GM12878 (cell line): ENCODE data around the gene DYNLL1. TPM values are rescaled to one million over a fixed set of nuclear protein-coding genes. Genes with fewer than 3 reads are reported as not detected.
A peak's percentile ranks its signal among the peaks of the same experiment; 100 is the strongest.

Experiments used
- ATAC-seq: fragments of 200-7000 bp; cut with Tn5 transposase; 3 replicates; pipeline ENCODE4 v1.9.1; 2020; ENCODE audit warnings: mild to moderate bottlenecking, moderate library complexity
- BruUV-seq: library from RNA; stranded (reverse); fragments of 400-500 nt; replicated peaks from 2 replicates; lab custom pipeline; 2021; lab: Mats Ljungman, UMichigan
- CTCF ChIA-PET: fragments of 300-600 bp; sonication (Branson Sonifier 250); formaldehyde crosslinking; extraction: SDS; loops from one replicate; lab custom pipeline; 2021; ENCODE audit warnings: inconsistent platforms; lab: Yijun Ruan, JAX
- POLR2A ChIA-PET: fragments of 350-600 bp; formaldehyde crosslinking; extraction: SDS; loops from one replicate; lab custom pipeline; 2021; ENCODE audit warnings: inconsistent platforms; lab: Charles Lee
- RAD21 ChIA-PET: fragments of 300-600 bp; sonication (Branson Sonifier 250); formaldehyde crosslinking; loops from one replicate; lab custom pipeline; 2023; ENCODE audit warnings: antibody characterized with exemption; ENCODE audit not compliant: unreplicated experiment; lab: Charles Lee
- SMC1A ChIA-PET: fragments of 300-600 bp; sonication (Branson Sonifier 250); formaldehyde crosslinking; loops from one replicate; lab custom pipeline; 2023; ENCODE audit not compliant: unreplicated experiment, uncharacterized antibody; lab: Charles Lee
- DNase-seq: peaks from one replicate; pipeline ENCODE4 v3.0.0-alpha.2; 2011; ENCODE audit warnings: low read depth, low spot score
- FAIRE-seq: peaks from 3 replicates; lab custom pipeline; 2011; peaks lifted over from hg19 to GRCh38; lab: Jason Lieb, UNC
- H2AFZ ChIP-seq: 2 replicates; pipeline ENCODE4 v1.6.0; 2011; ENCODE audit warnings: low read depth, low read length, control low read depth; ENCODE audit not compliant: control insufficient read depth
- H3K27ac ChIP-seq: 2 replicates; pipeline ENCODE4 v1.5.1; 2011; ENCODE audit warnings: control low read depth; ENCODE audit not compliant: control insufficient read depth, insufficient read depth
- H3K27me3 ChIP-seq, 2 experiments: replicated peaks in 1 of 2; 2 replicates each; pipeline versions ENCODE4 v1.6.0 to v1.6.1; 2011; ENCODE audit warnings: low read length in 1 of 2; ENCODE audit not compliant: control insufficient read depth in 2 of 2, insufficient read depth in 2 of 2
- H3K36me3 ChIP-seq, 2 experiments: 2 replicates each; pipeline ENCODE4 v1.5.1; 2011; ENCODE audit warnings: low read length in 1 of 2; ENCODE audit not compliant: control insufficient read depth in 2 of 2, insufficient read depth in 2 of 2
- H3K4me1 ChIP-seq: 2 replicates; pipeline ENCODE4 v1.6.1; 2011; ENCODE audit warnings: mild to moderate bottlenecking, low read length, moderate library complexity, mixed read lengths; ENCODE audit not compliant: control insufficient read depth, insufficient read depth
- H3K4me2 ChIP-seq: 2 replicates; pipeline ENCODE4 v1.6.0; 2011; ENCODE audit warnings: control low read depth; ENCODE audit not compliant: control insufficient read depth, insufficient read depth
- H3K4me3 ChIP-seq: fragments of 200-600 bp; sonication (generic); 2 replicates; pipeline ENCODE4 v1.5.1; 2016
- H3K79me2 ChIP-seq: 2 replicates; pipeline ENCODE4 v1.6.0; 2011; ENCODE audit warnings: low read length; ENCODE audit not compliant: control insufficient read depth, insufficient read depth
- H3K9ac ChIP-seq: 2 replicates; pipeline ENCODE4 v1.8.0; 2011; ENCODE audit warnings: low read length, control low read depth, mixed read lengths; ENCODE audit not compliant: control insufficient read depth, insufficient read depth
- H3K9me3 ChIP-seq: replicated peaks from 3 replicates; pipeline ENCODE4 v1.5.1; 2011; ENCODE audit warnings: mild to moderate bottlenecking, low read length; ENCODE audit not compliant: control insufficient read depth, insufficient read depth
- H4K20me1 ChIP-seq: 2 replicates; pipeline ENCODE4 v1.6.0; 2011; ENCODE audit not compliant: control insufficient read depth, insufficient read depth
- ATF7 ChIP-seq: fragments of 450-650 bp; IDR thresholded peaks from 2 replicates; pipeline ENCODE4 v1.6.1; 2016; ENCODE audit warnings: low read depth, mild to moderate bottlenecking
- E4F1 ChIP-seq: fragments of 450-650 bp; IDR thresholded peaks from 2 replicates; pipeline ENCODE4 v1.6.1; 2018; ENCODE audit warnings: borderline replicate concordance, mild to moderate bottlenecking; ENCODE audit not compliant: partially characterized antibody
- HDGF ChIP-seq: fragments of 450-650 bp; IDR thresholded peaks from 2 replicates; pipeline ENCODE4 v1.6.1; 2016; ENCODE audit warnings: antibody characterized with exemption
- MEF2B ChIP-seq: fragments of 450-650 bp; IDR thresholded peaks from 2 replicates; pipeline ENCODE4 v1.6.1; 2018; ENCODE audit warnings: mild to moderate bottlenecking, moderate library complexity; ENCODE audit not compliant: partially characterized antibody, poor library complexity, severe bottlenecking
- MTA2 ChIP-seq: fragments of 450-650 bp; IDR thresholded peaks from 2 replicates; pipeline ENCODE4 v1.6.1; 2016; ENCODE audit warnings: low read depth, mild to moderate bottlenecking, moderate library complexity
- MTA3 ChIP-seq: IDR thresholded peaks from 2 replicates; pipeline ENCODE4 v1.6.1; 2012; ENCODE audit warnings: low read length, inconsistent platforms, borderline replicate concordance
- NFYA ChIP-seq: IDR thresholded peaks from 2 replicates; pipeline ENCODE4 v1.6.1; 2011; ENCODE audit warnings: low read depth, mild to moderate bottlenecking, low read length, improper control_type of control experiment, borderline replicate concordance
- PBX3 ChIP-seq: IDR thresholded peaks from 2 replicates; pipeline ENCODE4 v1.6.1; 2011; ENCODE audit warnings: mild to moderate bottlenecking, low read depth, low read length, moderate library complexity; ENCODE audit not compliant: insufficient replicate concordance
- RBBP5 ChIP-seq: fragments of 200-600 bp; sonication (generic); conservative IDR thresholded peaks from 2 replicates; pipeline ENCODE4 v1.6.1; 2016
- SKIL ChIP-seq: fragments of 450-650 bp; IDR thresholded peaks from 2 replicates; pipeline ENCODE4 v1.6.1; 2017; ENCODE audit warnings: mild to moderate bottlenecking, low read depth, inconsistent platforms; ENCODE audit not compliant: poor library complexity, severe bottlenecking
- SPI1 ChIP-seq: IDR thresholded peaks from 2 replicates; pipeline ENCODE4 v1.6.1; 2011; ENCODE audit warnings: low read depth, mild to moderate bottlenecking, low read length, moderate library complexity, borderline replicate concordance; ENCODE audit not compliant: insufficient read depth
- SREBF1 ChIP-seq: IDR thresholded peaks from 2 replicates; pipeline ENCODE4 v1.6.1; 2012; ENCODE audit warnings: mild to moderate bottlenecking, low read length
- ZNF592 ChIP-seq: fragments of 450-650 bp; IDR thresholded peaks from 2 replicates; pipeline ENCODE4 v1.6.1; 2017; ENCODE audit warnings: mild to moderate bottlenecking, moderate library complexity
- WGBS: methylation state at CpG from one replicate; pipeline ENCODE4 v1.1.6; 2016; ENCODE audit warnings: low lambda C conversion rate; ENCODE audit not compliant: insufficient replicate concordance, insufficient coverage; ENCODE audit errors: missing lambda C conversion rate; 5-methylcytosine and 5-hydroxymethylcytosine counted together
- in situ Hi-C: fragments of 300-500 bp; cut with MboI; formaldehyde crosslinking; loops from 9 replicates; pipeline ENCODE4 v1.14.3; 2018; ENCODE audit warnings: mixed read lengths
- intact Hi-C: fragments of 100-400 bp; cut with micrococcal nuclease; formaldehyde crosslinking; loops from one replicate; pipeline ENCODE4 v1.14.2; 2022; ENCODE audit not compliant: unreplicated experiment
- polyA plus RNA-seq, 11 experiments: library from polyadenylated mRNA; depleted of rRNA in 4 of 11; unstranded in 6 of 11; stranded (reverse) in 5 of 11; fragments of >200 nt; fragmentation: Nextera tagmentation in 4 of 11; fragmentation: Illumina TruSeq in 1 of 11; extraction: Ambion mirVana in 4 of 11; extraction: Trizol in 1 of 11; gene quantifications; 1 replicate in 1 of 11; 2 replicates in 10 of 11; pipeline versions ENCODE4 v1.2.1 to v1.2.3, GENCODE V29; 2011 to 2016; ENCODE audit warnings: inconsistent platforms in 2 of 11, missing spikeins in 2 of 11, low read depth in 1 of 11
- total RNA-seq, 4 experiments: library from RNA; depleted of rRNA in 3 of 4; stranded (reverse); fragments of >200 nt in 3 of 4; fragmentation: Illumina TruSeq in 1 of 4; extraction: Trizol in 1 of 4; gene quantifications; 2 replicates each; pipeline versions ENCODE4 v1.2.1 to v1.2.3, GENCODE V29; 2013 to 2021

Gene DYNLL1
- total and polyA plus RNA-seq, 10 of the 15 experiments (the other 5 are each of a cell fraction or from before 2014, with no cell fraction given) = 239 to 796 (median 379) TPM

GRCh38 chr12:120495186-120495730 is 655 bp upstream of the DYNLL1 start:
- ATAC-seq (peak; percentile 25), DNase-seq (no peak), FAIRE-seq (peak; percentile 31)
- H4K20me1 ChIP-seq = 0 out of 2 replicates have a peak, but pooled peaks cover 4% of the 10 kb centered on the region
- H3K4me3 ChIP-seq = peak overlapping the region; percentile 70
- in situ Hi-C loops (no loop called here), intact Hi-C loops (no loop called here)
- ChIA-PET RAD21 (interaction anchor here (0.8 to 2.5 kb wide), 7 partner anchors 27 to 193 kb away, joined by 3 to 16 read pairs (median 3); partner anchors contain the start of genes POP5 and SIRT4), SMC1A (interaction anchor here (0.8 to 2.1 kb wide), 7 partner anchors 15 to 42 kb away, joined by 3 to 10 read pairs (median 3); partner anchors contain the start of genes COQ5 and SRSF9), POLR2A (interaction anchor here (1.0 to 1.9 kb wide), 8 partner anchors 10 to 57 kb away, joined by 3 to 11 read pairs (median 4); partner anchors contain the start of gene COX6A1), CTCF (interaction anchor here (0.6 to 2.1 kb wide), 15 partner anchors 13 to 193 kb away, joined by 3 to 11 read pairs (median 4); partner anchors contain the start of genes COQ5, POP5, SIRT4 and SRSF9)
- no peaks in the 10 kb centered on the region for H3K27me3 ChIP-seq
- no peaks in the 10 kb centered on the region for H3K9me3 ChIP-seq
- H3K4me2 ChIP-seq = peak overlapping the region; percentile 84
- 16% methylated on average over 17 of the region's 17 CpGs for WGBS
- BruUV-seq = no TSS peak
- peak overlapping the region; percentile 64 for H3K9ac ChIP-seq
- H3K27ac ChIP-seq = peak overlapping the region; percentile 58
- peaks cover 4% of the 10 kb centered on the region for H3K4me1 ChIP-seq
- peaks cover 0 to 9% of the 10 kb centered on the region in 2 experiments; a peak in 2 of 4 replicates for H3K36me3 ChIP-seq
- H3K79me2 ChIP-seq = peaks cover 30% of the 10 kb centered on the region
- H2AFZ ChIP-seq = peak overlapping the region; percentile 91
- TF ChIP-seq PBX3 (no peak), ZNF592 (no peak), SPI1 (no peak), NFYA (no peak), MTA3 (no peak), MEF2B (no peak), MTA2 (no peak), HDGF (no peak), RBBP5 (no peak), SKIL (no peak), E4F1 (no peak), ATF7 (no peak), SREBF1 (no peak)
